ENCODE results near the gene C4A.

The C4A gene

GRCh38 chr6:31940256-31940664, 41.6 kb upstream of the C4A start:
- H3K27ac ChIP-seq (replicated peaks): no peak overlapping the region
- H3K4me3 ChIP-seq (replicated peaks; ENCODE audit: insufficient read depth, low read length): no peak overlapping the region
- TF ChIP-seq CTCF (IDR thresholded peaks at IDR 0.05; ENCODE audit: insufficient read depth, low read length): no peak
- TF ChIP-seq REST (IDR thresholded peaks at IDR 0.05; ENCODE audit: insufficient replicate concordance, low read depth): no peak
- TF ChIP-seq SPI1 (IDR thresholded peaks at IDR 0.05; ENCODE audit: borderline replicate concordance, low read depth): no peak
- DNase-seq (ENCODE audit: low read depth in 1 of 2, low spot score in 1 of 2): no peak
- H3K27me3 ChIP-seq (ENCODE audit: insufficient read depth, poor library complexity, severe bottlenecking): peaks cover 4% of the 10 kb centered on the region

GRCh38 chr6:31943742-31944141, 38.1 kb upstream of the C4A start:
- no peak for DNase-seq (ENCODE audit: low read depth in 1 of 2, low spot score in 1 of 2)
- Histone ChIP-seq H3K27me3 (ENCODE audit: insufficient read depth, poor library complexity, severe bottlenecking) (peaks cover 4% of the 10 kb centered on the region), H3K27ac (replicated peaks) (no peak overlapping the region), H3K4me3 (replicated peaks; ENCODE audit: insufficient read depth, low read length) (no peak overlapping the region)
- TF ChIP-seq GABPA (IDR thresholded peaks at IDR 0.05; ENCODE audit: low read depth): no peak
- TF ChIP-seq REST (IDR thresholded peaks at IDR 0.05; ENCODE audit: insufficient replicate concordance, low read depth): no peak

GRCh38 chr6:31945154-31945506, 36.7 kb upstream of the C4A start:
- DNase-seq (ENCODE audit: low read depth in 1 of 2, low spot score in 1 of 2): no peak
- peaks cover 4% of the 10 kb centered on the region for H3K27me3 ChIP-seq (ENCODE audit: insufficient read depth, poor library complexity, severe bottlenecking)
- no peak overlapping the region for H3K27ac ChIP-seq (replicated peaks)
- no peak overlapping the region for H3K4me3 ChIP-seq (replicated peaks; ENCODE audit: insufficient read depth, low read length)
- TF ChIP-seq REST (IDR thresholded peaks at IDR 0.05; ENCODE audit: insufficient replicate concordance, low read depth) (no peak), CTCF (IDR thresholded peaks at IDR 0.05; ENCODE audit: insufficient read depth, low read length) (no peak), GABPA (IDR thresholded peaks at IDR 0.05; ENCODE audit: low read depth) (no peak), POLR2AphosphoS5 (IDR thresholded peaks at IDR 0.05; ENCODE audit: low read depth) (no peak), SPI1 (IDR thresholded peaks at IDR 0.05; ENCODE audit: borderline replicate concordance, low read depth) (no peak)
